ENCODE results near the gene SYNDIG1.

GRCh38 chr20:24683676-24684075 is 214.2 kb downstream of the SYNDIG1 start:
- no peak for TF ChIP-seq ZNF24 (IDR thresholded peaks at IDR 0.05)
- no peak for TF ChIP-seq POLR2A (conservative IDR thresholded peaks at IDR 0.05)
- TF ChIP-seq CTCF (IDR thresholded peaks at IDR 0.05 in 2 of 3, conservative IDR thresholded peaks at IDR 0.05 in 1 of 3; ENCODE audit: insufficient read depth in 2 of 3, low read depth in 1 of 3, low read length in 3 of 3), result no peak
- no peak for TF ChIP-seq JUNB (CRISPR knock-in tag; conservative IDR thresholded peaks at IDR 0.05)
